ENCODE measurements around the gene SLC25A21.

- TF ChIP-seq, protein P1, sequence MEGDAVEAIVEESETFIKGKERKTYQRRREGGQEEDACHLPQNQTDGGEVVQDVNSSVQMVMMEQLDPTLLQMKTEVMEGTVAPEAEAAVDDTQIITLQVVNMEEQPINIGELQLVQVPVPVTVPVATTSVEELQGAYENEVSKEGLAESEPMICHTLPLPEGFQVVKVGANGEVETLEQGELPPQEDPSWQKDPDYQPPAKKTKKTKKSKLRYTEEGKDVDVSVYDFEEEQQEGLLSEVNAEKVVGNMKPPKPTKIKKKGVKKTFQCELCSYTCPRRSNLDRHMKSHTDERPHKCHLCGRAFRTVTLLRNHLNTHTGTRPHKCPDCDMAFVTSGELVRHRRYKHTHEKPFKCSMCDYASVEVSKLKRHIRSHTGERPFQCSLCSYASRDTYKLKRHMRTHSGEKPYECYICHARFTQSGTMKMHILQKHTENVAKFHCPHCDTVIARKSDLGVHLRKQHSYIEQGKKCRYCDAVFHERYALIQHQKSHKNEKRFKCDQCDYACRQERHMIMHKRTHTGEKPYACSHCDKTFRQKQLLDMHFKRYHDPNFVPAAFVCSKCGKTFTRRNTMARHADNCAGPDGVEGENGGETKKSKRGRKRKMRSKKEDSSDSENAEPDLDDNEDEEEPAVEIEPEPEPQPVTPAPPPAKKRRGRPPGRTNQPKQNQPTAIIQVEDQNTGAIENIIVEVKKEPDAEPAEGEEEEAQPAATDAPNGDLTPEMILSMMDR (IDR thresholded peaks at IDR 0.05), result no peak
- no peak for TF ChIP-seq POLR2A (IDR thresholded peaks at IDR 0.05)
These were observed 755 bp downstream of the SLC25A21 start for GRCh38 chr14:37171678-37172023.

Measured in esophagus squamous epithelium (tissue), 4 donors.